ENCODE data around the gene KCNG4.

Gene KCNG4

DNA sequence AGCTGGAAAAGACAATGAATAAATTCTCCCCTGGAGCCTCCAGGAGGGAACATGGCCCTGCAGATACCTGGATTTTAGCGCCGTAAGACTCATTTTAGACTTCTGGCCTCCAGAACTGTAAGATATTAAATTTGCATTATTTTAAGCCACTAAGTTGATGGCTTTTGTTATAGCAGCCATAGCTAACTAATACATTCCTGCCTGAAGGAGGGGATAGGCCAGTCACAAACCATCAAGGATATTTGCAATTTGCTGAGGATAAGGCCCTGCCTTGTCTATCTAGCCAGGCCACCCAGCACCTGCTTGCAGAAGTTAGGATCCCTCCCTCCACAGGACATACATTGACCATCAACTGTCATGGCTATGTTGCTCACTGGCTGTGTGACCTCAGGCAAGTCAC is 4.9 kb upstream of the KCNG4 start:
- Histone ChIP-seq H3K4me3 (ENCODE audit: low read depth, low read length) (no peak overlapping the region), H3K36me3 (replicated peaks) (no peaks in the 10 kb centered on the region), H3K27me3 (replicated peaks) (peaks cover 10% of the 10 kb centered on the region), H3K27ac (no peak overlapping the region)
- DNase-seq: no peak
- in situ Hi-C loops (cut with HindIII; ENCODE audit: low pct_ligation_motif_present, low sequenced_read_pairs): no loop called here
- TF ChIP-seq, protein P1, sequence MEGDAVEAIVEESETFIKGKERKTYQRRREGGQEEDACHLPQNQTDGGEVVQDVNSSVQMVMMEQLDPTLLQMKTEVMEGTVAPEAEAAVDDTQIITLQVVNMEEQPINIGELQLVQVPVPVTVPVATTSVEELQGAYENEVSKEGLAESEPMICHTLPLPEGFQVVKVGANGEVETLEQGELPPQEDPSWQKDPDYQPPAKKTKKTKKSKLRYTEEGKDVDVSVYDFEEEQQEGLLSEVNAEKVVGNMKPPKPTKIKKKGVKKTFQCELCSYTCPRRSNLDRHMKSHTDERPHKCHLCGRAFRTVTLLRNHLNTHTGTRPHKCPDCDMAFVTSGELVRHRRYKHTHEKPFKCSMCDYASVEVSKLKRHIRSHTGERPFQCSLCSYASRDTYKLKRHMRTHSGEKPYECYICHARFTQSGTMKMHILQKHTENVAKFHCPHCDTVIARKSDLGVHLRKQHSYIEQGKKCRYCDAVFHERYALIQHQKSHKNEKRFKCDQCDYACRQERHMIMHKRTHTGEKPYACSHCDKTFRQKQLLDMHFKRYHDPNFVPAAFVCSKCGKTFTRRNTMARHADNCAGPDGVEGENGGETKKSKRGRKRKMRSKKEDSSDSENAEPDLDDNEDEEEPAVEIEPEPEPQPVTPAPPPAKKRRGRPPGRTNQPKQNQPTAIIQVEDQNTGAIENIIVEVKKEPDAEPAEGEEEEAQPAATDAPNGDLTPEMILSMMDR (IDR thresholded peaks at IDR 0.05; ENCODE audit: low read depth, low read length, missing control alignments): no peak

DNA sequence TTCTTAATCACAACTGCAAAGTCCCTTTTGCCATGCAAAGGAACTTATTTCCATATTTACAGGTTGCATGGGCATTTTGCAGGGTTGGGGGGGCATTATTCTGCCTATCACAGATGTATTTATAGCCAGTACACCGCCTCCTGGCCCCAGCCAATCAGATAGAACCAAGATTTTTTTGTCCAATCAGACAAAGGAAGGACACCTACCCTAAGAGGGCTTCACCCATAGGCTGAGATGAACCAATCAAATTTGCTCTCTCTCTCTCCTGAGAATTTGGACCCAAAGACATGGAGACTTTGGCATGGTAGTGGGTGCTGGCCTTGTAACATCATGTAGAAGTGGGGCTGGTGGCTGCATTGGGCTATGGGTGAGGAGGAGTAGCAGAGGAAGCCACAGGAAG is 3.9 kb upstream of the KCNG4 start:
- TF ChIP-seq, protein P1 (IDR thresholded peaks at IDR 0.05; ENCODE audit: low read depth, low read length, missing control alignments): no peak
- H3K27ac ChIP-seq: no peak overlapping the region
- no peak overlapping the region for H3K4me3 ChIP-seq (ENCODE audit: low read depth, low read length)
- H3K27me3 ChIP-seq (replicated peaks): peaks cover 8% of the 10 kb centered on the region
- DNase-seq: no peak
- in situ Hi-C loops (cut with HindIII; ENCODE audit: low pct_ligation_motif_present, low sequenced_read_pairs): no loop called here
- H3K36me3 ChIP-seq (replicated peaks): no peaks in the 10 kb centered on the region

DNA sequence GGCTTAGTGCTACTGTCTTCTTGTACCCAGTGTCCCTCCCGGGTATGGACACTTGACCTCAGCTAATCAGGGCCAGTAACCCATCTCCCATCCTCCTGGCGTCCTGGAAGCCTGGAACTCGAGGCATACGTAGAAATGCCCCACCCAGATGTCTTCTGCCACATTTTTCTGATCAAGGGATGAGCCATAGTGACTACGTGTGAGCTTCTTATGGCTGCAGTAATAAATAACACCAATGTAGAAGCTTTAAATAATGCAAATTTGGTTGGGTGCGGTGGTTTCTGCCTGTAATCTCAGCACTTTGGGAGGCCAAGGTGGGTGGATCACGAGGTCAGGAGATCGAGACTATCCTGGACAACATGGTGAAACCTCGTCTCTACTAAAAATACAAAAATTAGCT is 3.0 kb upstream of the KCNG4 start:
- Histone ChIP-seq H3K27me3 (replicated peaks) (peaks cover 8% of the 10 kb centered on the region), H3K27ac (no peak overlapping the region)
- in situ Hi-C loops (cut with HindIII; ENCODE audit: low pct_ligation_motif_present, low sequenced_read_pairs): no loop called here

DNA sequence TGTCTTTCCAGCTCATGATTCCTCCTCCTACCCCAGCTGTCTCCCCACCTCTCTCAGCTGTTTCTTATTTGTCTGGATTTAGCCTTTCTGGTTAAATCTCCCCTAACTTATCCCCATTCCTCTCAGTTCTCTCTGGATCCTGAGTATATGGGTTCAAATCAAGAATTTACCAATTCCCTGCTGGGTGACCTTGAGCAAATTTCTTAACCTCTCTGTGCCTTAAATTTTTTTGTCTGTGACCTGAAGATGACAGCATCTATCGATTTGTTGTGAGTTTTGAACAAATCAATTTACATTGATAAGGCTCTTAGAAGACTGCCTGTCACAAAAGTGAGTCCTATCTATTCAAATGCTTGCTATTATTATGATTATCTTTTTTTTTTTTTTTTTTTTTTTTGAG is 2.0 kb upstream of the KCNG4 start:
- no peak overlapping the region for H3K4me3 ChIP-seq (ENCODE audit: low read depth, low read length)
- H3K36me3 ChIP-seq (replicated peaks): no peaks in the 10 kb centered on the region
- peaks cover 8% of the 10 kb centered on the region for H3K27me3 ChIP-seq (replicated peaks)
- H3K27ac ChIP-seq: no peak overlapping the region
- in situ Hi-C loops (cut with HindIII; ENCODE audit: low pct_ligation_motif_present, low sequenced_read_pairs): no loop called here
- TF ChIP-seq, protein P1 (IDR thresholded peaks at IDR 0.05; ENCODE audit: low read depth, low read length, missing control alignments): no peak
- no peak for DNase-seq

More for the DNA sequence above, 3.0 kb upstream of the KCNG4 start:
- TF ChIP-seq, protein P1 (IDR thresholded peaks at IDR 0.05; ENCODE audit: low read depth, low read length, missing control alignments): no peak
- Histone ChIP-seq H3K36me3 (replicated peaks) (no peaks in the 10 kb centered on the region), H3K4me3 (ENCODE audit: low read depth, low read length) (no peak overlapping the region)
- no peak for DNase-seq

DNA sequence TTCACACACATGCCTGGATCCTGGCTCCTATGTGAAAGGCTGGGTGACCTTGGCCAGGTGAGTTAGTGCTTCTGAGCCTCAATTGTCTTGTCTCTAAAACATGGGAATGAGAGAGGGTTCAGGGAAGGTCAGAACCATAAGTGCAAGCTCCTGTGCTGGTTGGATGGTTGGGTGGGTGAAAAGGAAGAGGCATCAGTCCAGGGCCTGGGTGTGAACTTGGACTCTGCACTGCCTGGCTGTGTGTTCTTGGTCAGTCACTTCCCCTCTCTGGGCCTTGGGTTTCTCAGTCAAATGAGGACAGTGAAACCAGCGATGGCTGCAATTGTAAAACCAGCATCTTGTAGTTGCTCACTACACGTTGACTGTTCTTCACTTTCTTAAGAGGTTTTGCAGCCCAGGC is 643 bp upstream of the KCNG4 start:
- peaks cover 8% of the 10 kb centered on the region for H3K27me3 ChIP-seq (replicated peaks)
- H3K36me3 ChIP-seq (replicated peaks): no peaks in the 10 kb centered on the region
- no peak for DNase-seq
- TF ChIP-seq, protein P1 (IDR thresholded peaks at IDR 0.05; ENCODE audit: low read depth, low read length, missing control alignments): no peak
- H3K4me3 ChIP-seq (ENCODE audit: low read depth, low read length): no peak overlapping the region
- H3K27ac ChIP-seq: no peak overlapping the region
- in situ Hi-C loops (cut with HindIII; ENCODE audit: low pct_ligation_motif_present, low sequenced_read_pairs): no loop called here

DNA sequence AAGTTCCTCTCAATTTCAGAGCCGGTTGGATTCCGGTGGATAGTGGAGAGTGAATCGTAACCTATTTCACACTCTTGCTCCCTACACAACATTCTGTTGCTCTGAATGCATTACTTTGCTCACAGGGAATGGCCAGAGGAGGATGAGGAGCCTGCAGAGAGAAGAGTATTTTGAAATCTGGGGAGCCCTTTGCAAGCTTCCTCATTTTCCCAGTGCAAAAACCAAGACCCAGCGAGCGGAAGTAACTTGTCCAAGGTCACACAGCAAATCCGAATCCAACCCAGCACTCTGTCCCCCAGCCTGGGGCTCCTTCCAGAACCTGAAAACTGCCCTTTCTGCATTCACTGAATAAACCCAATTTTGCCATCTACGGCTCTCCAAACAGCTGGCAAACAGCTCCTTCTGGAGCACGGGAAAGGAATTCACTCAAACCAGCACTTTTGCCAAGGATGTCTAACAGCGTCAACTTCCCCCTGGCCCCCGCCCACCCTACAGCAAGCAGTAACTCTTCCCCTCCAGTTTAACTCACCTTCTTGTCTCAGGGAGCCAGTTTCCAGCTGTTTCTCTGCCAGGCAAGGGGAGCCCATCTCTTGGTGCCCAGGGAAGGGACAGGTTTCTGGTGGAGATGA is 557 bp downstream of the KCNG4 start:
- in situ Hi-C loops (cut with HindIII; ENCODE audit: low pct_ligation_motif_present, low sequenced_read_pairs): no loop called here
- Histone ChIP-seq H3K27me3 (replicated peaks) (peaks cover 8% of the 10 kb centered on the region), H3K36me3 (replicated peaks) (no peaks in the 10 kb centered on the region), H3K27ac (no peak overlapping the region), H3K4me3 (ENCODE audit: low read depth, low read length) (no peak overlapping the region)
- no peak for DNase-seq
- TF ChIP-seq, protein P1 (IDR thresholded peaks at IDR 0.05; ENCODE audit: low read depth, low read length, missing control alignments): no peak

All from brain microvascular endothelial cell (primary cell).